Measurements from ENCODE around the gene SULT4A1. TPM values are rescaled to one million over a fixed set of nuclear protein-coding genes. Genes with fewer than 3 reads are reported as not detected.

SULT4A1 gene
- total and polyA plus RNA-seq, 2 donors (not counting 1 experiment from before 2014, with no cell fraction given): not detected

DNA sequence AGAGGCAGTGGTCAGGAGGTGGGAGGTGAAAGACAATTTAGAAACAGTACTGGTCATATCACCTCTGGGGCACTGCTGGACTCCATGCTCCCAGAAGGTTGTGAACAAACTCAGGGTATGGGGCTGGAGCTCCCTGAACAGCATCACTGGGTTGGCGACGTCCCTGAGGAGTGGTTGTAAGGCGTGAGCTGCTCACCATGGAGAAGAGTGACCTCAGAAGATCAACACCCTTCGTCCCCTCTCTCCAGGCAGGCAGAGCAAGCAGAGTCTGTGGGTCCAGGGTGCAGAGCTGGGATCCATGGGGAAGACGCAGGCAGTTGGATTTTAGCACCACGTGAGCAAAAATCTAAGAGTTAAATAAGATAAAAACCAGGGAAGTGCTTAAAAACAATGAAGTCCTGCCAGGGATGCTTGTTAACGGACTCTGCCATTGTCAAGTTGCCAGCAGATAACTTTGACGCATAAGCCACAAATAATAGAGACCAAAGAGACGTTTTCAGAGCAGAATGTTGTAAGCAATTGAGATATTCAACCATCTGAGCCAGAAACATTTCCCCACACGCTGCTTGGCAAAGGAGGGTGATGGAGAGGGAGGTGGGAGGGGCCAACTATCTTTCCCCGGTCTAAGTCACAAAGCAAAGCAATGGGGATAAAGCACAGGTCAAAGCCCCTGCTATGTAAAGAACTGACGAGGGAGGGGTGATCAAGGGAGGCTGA lies 15.9 kb upstream of the SULT4A1 start:
- peaks cover 48% of the 10 kb centered on the region for H3K27me3 Mint-ChIP-seq
- ChIA-PET POLR2A (no interaction called here), CTCF (interaction anchor here (0.7 kb wide), 1 partner anchor 9 kb away, joined by 3 read pairs; no protein-coding TSS in a partner anchor)
- no peaks in the 10 kb centered on the region for H3K4me1 Mint-ChIP-seq
- intact Hi-C loops (cut with micrococcal nuclease): no loop called here
- H3K9me3 Mint-ChIP-seq (ENCODE audit: insufficient read depth): no peaks in the 10 kb centered on the region
- 82% methylated on average over 7 of the region's 12 CpGs for WGBS (ENCODE audit: insufficient coverage)
- no peak overlapping the region for H3K4me3 Mint-ChIP-seq
- no peak overlapping the region for H3K9ac ChIP-seq (ENCODE audit: low read length)
- H3K27ac ChIP-seq (ENCODE audit: low read length in 2 of 2): no peak overlapping the region
- no peaks in the 10 kb centered on the region for H3K36me3 ChIP-seq (replicated peaks in 1 of 2; ENCODE audit: control extremely low read depth in 1 of 2, control insufficient read depth in 1 of 2, extremely low read depth in 1 of 2, insufficient read depth in 2 of 2, low read length in 1 of 2)
- no peaks in the 10 kb centered on the region for H4K20me1 ChIP-seq (ENCODE audit: control insufficient read depth, insufficient read depth, low read length, poor library complexity, severe bottlenecking)
- peaks cover 0 to 3% (median 0%) of the 10 kb centered on the region in 3 donors for H3K9me3 ChIP-seq (ENCODE audit: control extremely low read depth in 1 of 3, control insufficient read depth in 2 of 3, insufficient read depth in 1 of 3, low read length in 2 of 3)
- no peaks in the 10 kb centered on the region for H3K79me2 ChIP-seq (ENCODE audit: control insufficient read depth, insufficient read depth, low read length)
- H2AFZ ChIP-seq (ENCODE audit: insufficient read depth, low read depth, low read length, poor library complexity, severe bottlenecking): no peak overlapping the region
- peaks cover 0 to 6% (median 0%) of the 10 kb centered on the region in 4 experiments for H3K27me3 ChIP-seq (replicated peaks in 1 of 4; ENCODE audit: control extremely low read depth in 1 of 4, control insufficient read depth in 3 of 4, insufficient read depth in 4 of 4, low read length in 3 of 4)
- no peaks in the 10 kb centered on the region for H3K4me1 ChIP-seq (ENCODE audit: control insufficient read depth in 2 of 2, insufficient read depth in 2 of 2, low read length in 2 of 2)
- DNase-seq (no peak), ATAC-seq (ENCODE audit: low read depth) (no peak)
- H3K4me2 ChIP-seq (replicated peaks; ENCODE audit: low read depth, low read length, poor library complexity, severe bottlenecking): no peak overlapping the region
- TF ChIP-seq, protein P1, sequence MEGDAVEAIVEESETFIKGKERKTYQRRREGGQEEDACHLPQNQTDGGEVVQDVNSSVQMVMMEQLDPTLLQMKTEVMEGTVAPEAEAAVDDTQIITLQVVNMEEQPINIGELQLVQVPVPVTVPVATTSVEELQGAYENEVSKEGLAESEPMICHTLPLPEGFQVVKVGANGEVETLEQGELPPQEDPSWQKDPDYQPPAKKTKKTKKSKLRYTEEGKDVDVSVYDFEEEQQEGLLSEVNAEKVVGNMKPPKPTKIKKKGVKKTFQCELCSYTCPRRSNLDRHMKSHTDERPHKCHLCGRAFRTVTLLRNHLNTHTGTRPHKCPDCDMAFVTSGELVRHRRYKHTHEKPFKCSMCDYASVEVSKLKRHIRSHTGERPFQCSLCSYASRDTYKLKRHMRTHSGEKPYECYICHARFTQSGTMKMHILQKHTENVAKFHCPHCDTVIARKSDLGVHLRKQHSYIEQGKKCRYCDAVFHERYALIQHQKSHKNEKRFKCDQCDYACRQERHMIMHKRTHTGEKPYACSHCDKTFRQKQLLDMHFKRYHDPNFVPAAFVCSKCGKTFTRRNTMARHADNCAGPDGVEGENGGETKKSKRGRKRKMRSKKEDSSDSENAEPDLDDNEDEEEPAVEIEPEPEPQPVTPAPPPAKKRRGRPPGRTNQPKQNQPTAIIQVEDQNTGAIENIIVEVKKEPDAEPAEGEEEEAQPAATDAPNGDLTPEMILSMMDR (IDR thresholded peaks at IDR 0.05): no peak
- no peak overlapping the region for H3K27ac Mint-ChIP-seq
- no peak overlapping the region for H3K4me3 ChIP-seq (ENCODE audit: control extremely low read depth in 1 of 5, extremely low read depth in 1 of 5, insufficient read depth in 1 of 5, low read depth in 2 of 5, low read length in 4 of 5)

DNA sequence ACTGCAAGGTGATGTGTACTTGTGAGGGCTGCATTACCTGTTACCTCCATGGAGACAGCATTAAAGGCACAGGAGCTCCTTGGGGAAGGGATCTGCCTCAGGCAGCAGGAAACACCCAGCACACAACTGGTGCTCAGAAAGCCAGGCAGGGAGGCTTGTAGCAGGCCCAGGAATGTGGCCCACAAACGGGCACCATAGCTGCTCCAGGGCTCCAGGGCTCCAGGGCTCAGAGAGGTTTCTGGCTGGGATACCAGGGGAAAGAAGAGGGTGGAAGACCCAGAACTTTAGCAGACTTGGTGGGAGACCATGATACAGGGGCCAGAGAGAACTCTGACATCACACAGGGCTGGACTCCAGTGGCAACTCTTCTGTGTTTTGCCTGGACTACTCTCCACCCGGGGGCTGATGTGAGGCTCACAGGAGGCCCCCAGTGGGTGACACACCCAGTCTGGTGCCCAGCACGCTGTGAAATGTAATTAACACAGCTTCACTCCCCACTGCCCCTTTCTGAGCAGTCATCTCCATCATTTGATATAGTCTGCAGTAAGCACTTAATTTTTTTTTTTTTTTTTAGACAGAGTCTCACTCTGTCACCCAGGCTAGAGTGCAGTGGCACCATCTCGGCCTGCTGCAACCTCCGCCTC lies 14.7 kb upstream of the SULT4A1 start:
- Histone ChIP-seq H3K4me3 (ENCODE audit: control extremely low read depth in 1 of 5, extremely low read depth in 1 of 5, insufficient read depth in 1 of 5, low read depth in 2 of 5, low read length in 4 of 5) (no peak overlapping the region), H3K9me3 (ENCODE audit: control extremely low read depth in 1 of 3, control insufficient read depth in 2 of 3, insufficient read depth in 1 of 3, low read length in 2 of 3) (peaks cover 0 to 3% (median 0%) of the 10 kb centered on the region in 3 donors), H4K20me1 (ENCODE audit: control insufficient read depth, insufficient read depth, low read length, poor library complexity, severe bottlenecking) (no peaks in the 10 kb centered on the region), H3K9ac (ENCODE audit: low read length) (no peak overlapping the region), H3K4me1 (ENCODE audit: control insufficient read depth in 2 of 2, insufficient read depth in 2 of 2, low read length in 2 of 2) (no peaks in the 10 kb centered on the region), H3K36me3 (replicated peaks in 1 of 2; ENCODE audit: control extremely low read depth in 1 of 2, control insufficient read depth in 1 of 2, extremely low read depth in 1 of 2, insufficient read depth in 2 of 2, low read length in 1 of 2) (no peaks in the 10 kb centered on the region), H3K27ac (ENCODE audit: low read length in 2 of 2) (no peak overlapping the region), H2AFZ (ENCODE audit: insufficient read depth, low read depth, low read length, poor library complexity, severe bottlenecking) (no peak overlapping the region), H3K4me2 (replicated peaks; ENCODE audit: low read depth, low read length, poor library complexity, severe bottlenecking) (no peak overlapping the region), H3K27me3 (replicated peaks in 1 of 4; ENCODE audit: control extremely low read depth in 1 of 4, control insufficient read depth in 3 of 4, insufficient read depth in 4 of 4, low read length in 3 of 4) (peaks cover 0 to 6% (median 0%) of the 10 kb centered on the region in 4 experiments), H3K79me2 (ENCODE audit: control insufficient read depth, insufficient read depth, low read length) (no peaks in the 10 kb centered on the region)
- intact Hi-C loops (cut with micrococcal nuclease): no loop called here
- WGBS (ENCODE audit: insufficient coverage): 70% methylated on average over 4 of the region's 5 CpGs
- Mint-ChIP-seq H3K4me3 (no peak overlapping the region), H3K27ac (no peak overlapping the region), H3K9me3 (ENCODE audit: insufficient read depth) (peaks cover under 1% of the 10 kb centered on the region), H3K27me3 (peaks cover 45% of the 10 kb centered on the region), H3K4me1 (no peaks in the 10 kb centered on the region)
- ATAC-seq (ENCODE audit: low read depth) (no peak), DNase-seq (no peak)
- ChIA-PET POLR2A (no interaction called here), CTCF (interaction anchor here (0.7 kb wide), 1 partner anchor 560 kb away, joined by 5 read pairs; no protein-coding TSS in a partner anchor)
- TF ChIP-seq, protein P1 (IDR thresholded peaks at IDR 0.05): no peak
- TF ChIP-seq EZH2 (IDR thresholded peaks at IDR 0.05; ENCODE audit: borderline replicate concordance, insufficient read depth, low read depth, low read length, poor library complexity, severe bottlenecking): no peak

Data from B cell (primary cell).